Ammon's horn (tissue), 1 donor: ENCODE measurements around the gene FCHSD1.
"Not testable (repeated sequence)": the region's sequence is repeated elsewhere in the genome, so short reads cannot be mapped to it uniquely, and the experiment has no call there.

Experiments used
- DNase-seq: peaks from one replicate; pipeline ENCODE4 v3.0.0-alpha.2; 2016; ENCODE audit warnings: low spot score

FCHSD1 gene

GRCh38 chr5:141617682-141618029 is 33.6 kb downstream of the FCHSD1 start:
- DNase-seq: no peak

GRCh38 chr5:141617128-141617527 is 34.1 kb downstream of the FCHSD1 start:
- no peak for DNase-seq

GRCh38 chr5:141615991-141616720 is 35.1 kb downstream of the FCHSD1 start:
- no peak for DNase-seq

- DNase-seq: no peak
Measured at GRCh38 chr5:141613344-141613743, 37.9 kb downstream of the FCHSD1 start.

- DNase-seq: no peak
Measured at GRCh38 chr5:141611289-141611688, 39.9 kb downstream of the FCHSD1 start.

GRCh38 chr5:141609921-141610320 is 41.3 kb downstream of the FCHSD1 start:
- not testable (repeated sequence) for DNase-seq

GRCh38 chr5:141609044-141609443 is 42.2 kb downstream of the FCHSD1 start:
- DNase-seq: no peak

GRCh38 chr5:141608557-141608956 is 42.7 kb downstream of the FCHSD1 start:
- no peak for DNase-seq

GRCh38 chr5:141608046-141608445 is 43.2 kb downstream of the FCHSD1 start:
- no peak for DNase-seq

- DNase-seq: peak; percentile 70
Measured at GRCh38 chr5:141605523-141606277, 45.5 kb downstream of the FCHSD1 start.

GRCh38 chr5:141603923-141604717 is 47.1 kb downstream of the FCHSD1 start:
- no peak for DNase-seq

GRCh38 chr5:141602606-141603005 is 48.6 kb downstream of the FCHSD1 start:
- DNase-seq: no peak

GRCh38 chr5:141598391-141599345 is 52.5 kb downstream of the FCHSD1 start:
- DNase-seq: no peak

GRCh38 chr5:141597814-141598213 is 53.4 kb downstream of the FCHSD1 start:
- DNase-seq: no peak

GRCh38 chr5:141597394-141597793 is 53.8 kb downstream of the FCHSD1 start:
- DNase-seq: no peak

GRCh38 chr5:141596867-141597266 is 54.4 kb downstream of the FCHSD1 start:
- no peak for DNase-seq

- no peak for DNase-seq
Measured at GRCh38 chr5:141590127-141590526, 61.1 kb downstream of the FCHSD1 start.
